HG03457 (cell line): Measurements from ENCODE around the gene SPG7.
"Not testable (repeated sequence)": the region's sequence is repeated elsewhere in the genome, so short reads cannot be mapped to it uniquely, and the experiment has no call there.

Source experiments
- ATAC-seq: cut with Tn5 transposase; IDR thresholded peaks from one replicate; pipeline ENCODE4 v1.9.1; 2021; ENCODE audit warnings: moderate number of reproducible peaks; ENCODE audit not compliant: unreplicated experiment

Gene SPG7

GRCh38 chr16:89561142-89561883, 53.1 kb downstream of the SPG7 start:
- no peak for ATAC-seq

- no peak for ATAC-seq
Observed at GRCh38 chr16:89561884-89562599, 53.8 kb downstream of the SPG7 start.

GRCh38 chr16:89562939-89563338, 54.7 kb downstream of the SPG7 start:
- no peak for ATAC-seq

GRCh38 chr16:89563639-89564392, 55.6 kb downstream of the SPG7 start:
- no peak for ATAC-seq

- ATAC-seq = no peak
Observed at GRCh38 chr16:89564476-89565255, 56.5 kb downstream of the SPG7 start.

GRCh38 chr16:89565256-89565505, 57.0 kb downstream of the SPG7 start:
- no peak for ATAC-seq

- ATAC-seq = no peak
Observed at GRCh38 chr16:89565506-89566372, 57.5 kb downstream of the SPG7 start.

GRCh38 chr16:89567656-89568594, 59.7 kb downstream of the SPG7 start:
- no peak for ATAC-seq

GRCh38 chr16:89569506-89570341, 61.5 kb downstream of the SPG7 start:
- no peak for ATAC-seq

GRCh38 chr16:89570342-89570923, 62.2 kb downstream of the SPG7 start:
- ATAC-seq = no peak

GRCh38 chr16:89570983-89571598, 62.9 kb downstream of the SPG7 start:
- not testable (repeated sequence) for ATAC-seq

- ATAC-seq = no peak
Observed at GRCh38 chr16:89571636-89572035, 63.4 kb downstream of the SPG7 start.

GRCh38 chr16:89572073-89572484, 63.9 kb downstream of the SPG7 start:
- no peak for ATAC-seq

GRCh38 chr16:89572485-89573205, 64.4 kb downstream of the SPG7 start:
- no peak for ATAC-seq

- ATAC-seq = no peak
Observed at GRCh38 chr16:89573826-89574680, 65.8 kb downstream of the SPG7 start.

GRCh38 chr16:89574681-89575246, 66.6 kb downstream of the SPG7 start:
- ATAC-seq = no peak
